ENCODE data around the gene CENPH.
"Not testable (repeated sequence)": the region's sequence is repeated elsewhere in the genome, so short reads cannot be mapped to it uniquely, and the experiment has no call there.

The CENPH gene

DNA sequence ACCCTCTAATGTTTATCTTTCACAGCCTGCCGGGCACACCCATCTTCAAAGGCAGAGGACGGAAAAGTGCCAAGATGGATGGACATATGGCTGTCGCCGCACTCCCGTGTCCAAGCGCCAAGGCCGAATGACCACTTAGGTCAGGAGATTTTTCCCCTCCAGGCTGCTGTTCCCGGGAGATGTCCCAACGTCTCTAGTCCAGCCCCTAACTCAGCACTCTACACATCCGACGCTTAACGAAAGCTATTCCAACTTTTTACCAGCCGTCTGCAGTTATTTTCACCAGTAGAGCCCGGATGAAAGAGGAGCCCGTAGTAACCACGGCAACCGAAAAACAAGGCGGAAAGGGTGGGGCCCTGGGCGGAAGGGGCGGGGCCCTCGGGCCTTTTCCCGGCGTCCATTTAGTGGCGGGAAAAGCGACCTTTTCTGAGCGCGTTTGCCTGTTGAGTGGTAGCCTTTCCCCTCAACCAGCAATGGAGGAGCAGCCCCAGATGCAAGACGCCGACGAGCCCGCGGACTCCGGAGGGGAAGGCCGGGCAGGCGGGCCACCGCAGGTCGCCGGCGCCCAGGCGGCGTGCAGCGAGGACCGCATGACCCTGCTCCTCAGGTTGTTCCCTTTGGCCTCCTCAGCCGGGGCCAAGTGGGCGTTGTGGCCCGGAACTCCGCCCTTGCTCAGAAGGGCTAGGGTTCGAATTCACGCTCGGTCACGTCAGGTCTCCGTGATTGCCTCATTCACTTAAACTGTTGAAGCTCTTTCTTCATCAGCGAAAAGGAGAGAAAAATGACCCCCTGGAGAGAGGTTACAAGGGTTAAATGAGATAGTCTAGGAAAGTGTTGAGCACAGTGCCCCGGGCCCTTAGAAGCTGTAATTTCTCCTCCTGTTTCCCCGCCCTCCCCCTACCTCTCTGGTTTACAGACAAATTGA lies at the start of gene CENPH:
Gene CENPH (plus strand): TSS at position 422 of the 925 bp plus-strand sequence. CDS start 52 bp downstream, at position 474.
- peak; percentile 84 to 90 for DNase-seq (ENCODE audit: extremely low read depth in 1 of 2, low read depth in 1 of 2)

- not testable (repeated sequence) for DNase-seq (ENCODE audit: extremely low read depth in 1 of 2, low read depth in 1 of 2)
Measured at GRCh38 chr5:69140239-69140638, 49.1 kb upstream of the CENPH start.

GRCh38 chr5:69140827-69141226 lies 48.6 kb upstream of the CENPH start:
- no peak for DNase-seq (ENCODE audit: extremely low read depth in 1 of 2, low read depth in 1 of 2)

- DNase-seq (ENCODE audit: extremely low read depth in 1 of 2, low read depth in 1 of 2), result not testable (repeated sequence)
Measured at GRCh38 chr5:69148576-69148975, 40.8 kb upstream of the CENPH start.

DNA sequence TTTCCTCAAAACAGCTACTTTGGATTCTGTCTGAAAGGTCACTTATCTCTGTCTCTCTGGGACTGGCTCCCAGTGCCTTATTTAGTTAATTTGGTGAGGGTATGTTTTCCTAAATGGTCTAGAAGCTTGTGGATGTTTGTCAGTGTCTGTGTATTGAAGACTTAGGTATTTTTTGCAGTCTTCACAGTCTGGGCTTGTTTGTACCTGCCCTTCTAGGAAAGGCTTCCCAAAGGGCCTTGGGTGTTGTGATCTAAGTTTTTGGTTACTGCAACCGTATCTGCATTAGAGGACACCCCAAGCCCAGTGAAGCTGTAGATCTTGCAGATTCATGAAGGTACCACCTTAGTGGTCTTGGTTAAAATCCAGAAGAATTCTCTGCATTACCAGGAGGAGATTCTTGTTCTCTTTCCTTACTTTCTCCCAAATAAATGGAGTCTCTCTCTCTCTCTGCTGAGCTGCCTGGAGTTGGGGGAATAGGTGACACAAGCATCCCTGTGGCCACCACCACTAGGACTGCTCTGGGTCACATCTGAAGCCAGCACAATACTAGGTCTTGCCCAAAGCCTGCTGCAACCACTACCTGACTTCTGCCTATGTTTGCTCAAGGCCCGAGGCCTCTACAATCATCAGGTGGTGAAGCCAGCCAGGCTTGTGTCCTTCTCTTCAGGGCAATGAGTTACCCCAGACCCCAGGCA lies 40.3 kb upstream of the CENPH start:
- no peak for DNase-seq (ENCODE audit: extremely low read depth in 1 of 2, low read depth in 1 of 2)

- DNase-seq (ENCODE audit: extremely low read depth in 1 of 2, low read depth in 1 of 2), result no peak
Measured at GRCh38 chr5:69149676-69150010, 39.7 kb upstream of the CENPH start.

DNA sequence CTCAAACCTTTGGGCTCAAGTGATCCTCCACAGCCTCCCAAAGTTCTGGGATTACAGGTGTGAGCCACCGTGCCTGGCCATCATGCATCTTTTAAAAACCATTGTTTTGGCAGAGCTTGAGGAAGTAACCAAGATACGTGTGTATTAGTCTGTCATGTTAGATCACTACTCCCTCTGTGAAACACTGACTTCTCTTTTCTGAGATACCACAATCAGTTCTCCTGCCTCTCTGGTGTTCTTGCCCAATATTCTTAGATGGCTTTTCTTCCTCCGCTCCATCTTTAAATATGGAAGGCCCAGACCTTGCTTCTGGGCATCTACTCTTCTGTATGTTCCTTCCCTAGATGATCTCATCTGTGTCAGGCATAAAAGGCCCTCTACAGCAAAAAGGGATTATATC lies 36.7 kb upstream of the CENPH start:
- no peak for DNase-seq (ENCODE audit: extremely low read depth in 1 of 2, low read depth in 1 of 2)

DNA sequence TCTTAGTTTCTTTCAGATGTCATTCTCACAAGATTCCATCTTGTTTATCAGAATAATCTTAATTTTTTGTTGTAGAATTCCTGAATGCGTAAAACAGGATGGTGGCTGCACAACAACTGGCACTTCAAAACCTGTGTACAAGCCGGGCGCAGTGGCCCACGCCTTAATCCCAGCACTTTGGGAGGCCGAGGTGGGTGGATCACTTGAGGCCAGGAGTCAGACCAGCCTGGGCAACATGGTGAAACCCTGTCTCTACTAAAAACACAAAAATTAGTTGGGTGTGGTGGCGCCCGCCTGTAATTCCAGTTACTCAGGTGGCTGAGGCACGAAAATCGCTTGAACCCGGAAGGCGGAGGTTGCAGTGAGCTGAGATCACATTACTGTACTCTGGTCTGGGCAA lies 32.9 kb upstream of the CENPH start:
- no peak for DNase-seq (ENCODE audit: extremely low read depth in 1 of 2, low read depth in 1 of 2)

DNA sequence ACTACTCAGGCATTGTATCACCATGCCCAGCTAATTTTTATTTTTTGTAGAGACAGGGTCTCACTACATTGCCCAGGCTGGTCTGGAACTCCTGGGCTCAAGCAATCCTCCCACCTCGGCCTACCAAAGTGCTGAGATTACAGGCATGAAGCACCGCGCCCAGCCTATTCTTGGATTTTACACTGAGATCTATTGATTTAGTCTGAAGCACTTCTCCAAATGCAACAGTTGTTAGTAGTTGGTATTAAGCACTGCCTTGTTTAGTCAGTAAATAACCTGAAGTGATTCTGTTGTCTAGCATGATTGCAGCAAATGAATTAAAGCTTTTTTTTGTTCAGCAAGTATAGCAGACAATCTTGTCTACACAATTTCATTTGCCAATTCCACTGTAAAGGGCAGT lies 31.3 kb upstream of the CENPH start:
- no peak for DNase-seq (ENCODE audit: extremely low read depth in 1 of 2, low read depth in 1 of 2)

GRCh38 chr5:69160651-69161050 lies 28.7 kb upstream of the CENPH start:
- DNase-seq (ENCODE audit: extremely low read depth in 1 of 2, low read depth in 1 of 2), result no peak

DNA sequence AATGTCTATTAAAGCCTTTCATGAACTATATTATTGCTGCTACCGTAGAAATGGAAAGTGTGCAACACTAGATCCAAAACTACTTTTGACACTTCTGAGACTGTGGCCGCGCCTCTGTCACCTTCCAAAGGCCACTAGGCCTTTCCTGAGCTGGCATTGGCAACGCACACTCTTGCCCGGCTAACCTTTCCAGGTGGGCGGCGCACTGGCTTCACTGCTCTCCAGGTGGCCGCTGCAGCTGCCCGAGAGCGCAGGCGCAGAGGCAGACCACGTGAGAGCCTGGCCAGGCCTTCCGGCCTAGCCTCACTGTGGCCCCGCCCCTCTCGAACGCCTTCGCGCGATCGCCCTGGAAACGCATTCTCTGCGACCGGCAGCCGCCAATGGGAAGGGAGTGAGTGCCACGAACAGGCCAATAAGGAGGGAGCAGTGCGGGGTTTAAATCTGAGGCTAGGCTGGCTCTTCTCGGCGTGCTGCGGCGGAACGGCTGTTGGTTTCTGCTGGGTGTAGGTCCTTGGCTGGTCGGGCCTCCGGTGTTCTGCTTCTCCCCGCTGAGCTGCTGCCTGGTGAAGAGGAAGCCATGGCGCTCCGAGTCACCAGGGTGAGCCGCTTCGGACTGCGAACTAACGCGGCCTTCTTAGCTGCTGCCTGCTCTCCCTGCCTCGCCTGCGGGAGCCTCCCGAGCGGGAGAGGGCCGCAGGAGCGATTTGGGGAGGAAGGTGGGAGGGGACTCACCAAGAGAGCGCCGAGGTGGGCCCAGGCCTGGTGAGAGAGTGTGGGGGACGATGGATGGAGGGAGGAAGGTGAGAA lies 22.5 kb upstream of the CENPH start, which contains the start of gene CCNB1:
Gene CCNB1 (plus strand): TSS at position 465 of the 807 bp plus-strand sequence. CDS start 113 bp downstream, at position 578.
- DNase-seq (ENCODE audit: extremely low read depth in 1 of 2, low read depth in 1 of 2), result peak; percentile 97 to 98

GRCh38 chr5:69167493-69167855 lies 21.9 kb upstream of the CENPH start:
- DNase-seq (ENCODE audit: extremely low read depth in 1 of 2, low read depth in 1 of 2), result no peak

GRCh38 chr5:69167929-69168328 lies 21.5 kb upstream of the CENPH start:
- DNase-seq (ENCODE audit: extremely low read depth in 1 of 2, low read depth in 1 of 2), result no peak

GRCh38 chr5:69170495-69170894 lies 18.9 kb upstream of the CENPH start:
- DNase-seq (ENCODE audit: extremely low read depth in 1 of 2, low read depth in 1 of 2), result no peak

DNA sequence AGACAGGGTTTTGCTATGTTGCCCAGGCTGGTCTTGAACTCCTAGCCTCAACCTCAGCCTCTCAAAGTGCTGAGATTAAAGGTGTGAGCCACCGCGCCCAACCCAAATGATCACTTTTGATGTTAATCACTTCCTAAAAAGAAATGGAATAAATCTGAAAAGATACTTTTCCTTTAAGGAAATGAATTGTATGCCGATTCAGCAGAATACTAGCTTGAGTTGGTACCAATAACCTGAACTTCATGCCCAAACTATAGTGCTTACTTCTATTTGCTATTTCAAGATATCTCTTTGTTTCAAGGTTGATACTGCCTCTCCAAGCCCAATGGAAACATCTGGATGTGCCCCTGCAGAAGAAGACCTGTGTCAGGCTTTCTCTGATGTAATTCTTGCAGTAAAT lies 18.4 kb upstream of the CENPH start:
- DNase-seq (ENCODE audit: extremely low read depth in 1 of 2, low read depth in 1 of 2), result no peak

GRCh38 chr5:69181659-69182293 lies 7.6 kb upstream of the CENPH start:
- DNase-seq (ENCODE audit: extremely low read depth in 1 of 2, low read depth in 1 of 2), result not testable (repeated sequence)

DNA sequence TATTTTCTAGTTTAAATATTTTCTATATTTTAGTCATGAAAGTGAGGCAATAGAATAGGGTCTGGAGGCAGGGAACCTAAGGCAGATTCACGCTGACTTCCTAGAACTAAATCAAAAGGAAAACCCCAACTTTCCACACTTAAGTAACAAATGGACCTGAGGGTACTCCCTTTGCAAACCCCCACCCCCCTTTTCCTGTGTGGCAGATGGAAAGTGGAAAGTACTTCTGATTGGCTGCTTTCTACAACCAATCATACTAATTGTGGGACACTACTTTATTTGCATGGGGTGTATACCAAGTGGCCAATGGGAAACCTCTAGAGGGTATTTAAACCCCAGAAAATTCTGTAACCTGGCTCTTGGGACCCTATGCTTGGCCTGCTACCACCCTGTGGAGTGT lies 4.8 kb upstream of the CENPH start:
- no peak for DNase-seq (ENCODE audit: extremely low read depth in 1 of 2, low read depth in 1 of 2)

DNA sequence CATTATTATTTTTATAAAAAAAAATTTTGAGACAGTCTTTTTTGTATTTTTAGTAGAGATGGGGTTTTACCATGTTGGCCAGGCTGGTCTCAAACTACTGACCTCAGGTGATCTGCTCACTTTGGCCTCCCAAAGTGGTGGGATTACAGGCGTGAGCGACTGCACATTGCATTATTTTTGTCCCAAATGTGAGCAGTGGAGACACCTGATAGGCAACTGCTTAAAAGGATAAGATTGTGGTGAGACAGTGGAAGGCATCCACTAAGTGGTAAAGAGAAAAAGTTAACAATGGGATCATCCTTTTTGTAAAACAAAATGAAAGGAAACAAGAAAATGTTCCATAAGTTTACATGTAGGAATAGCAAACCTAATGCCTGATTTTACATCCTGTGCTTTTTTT lies 2.0 kb upstream of the CENPH start:
- no peak for DNase-seq (ENCODE audit: extremely low read depth in 1 of 2, low read depth in 1 of 2)

GRCh38 chr5:69188811-69189161 lies 597 bp upstream of the CENPH start:
- DNase-seq (ENCODE audit: extremely low read depth in 1 of 2, low read depth in 1 of 2), result no peak

- no peak for DNase-seq (ENCODE audit: extremely low read depth in 1 of 2, low read depth in 1 of 2)
Measured at GRCh38 chr5:69202497-69202896, 13.1 kb downstream of the CENPH start.

Measured in stimulated activated CD8-positive, alpha-beta memory T cell treated with anti-CD3 and anti-CD28 coated beads, Interleukin-7, amount 100 ng/mL, for 48 hours (primary cell).